Fibroblast of mammary gland (primary cell): Measurements from ENCODE around the gene SLC2A1.

Experiments
- DNase-seq: peaks from one replicate; pipeline ENCODE4 v3.0.0-alpha.2; 2010; ENCODE audit warnings: low read depth
- H3K4me3 ChIP-seq: 2 replicates; pipeline ENCODE4 v1.5.1; 2011; ENCODE audit warnings: low read depth, mild to moderate bottlenecking, low read length, moderate library complexity; ENCODE audit not compliant: control insufficient read depth
- CTCF ChIP-seq: conservative IDR thresholded peaks from 2 replicates; pipeline ENCODE4 v1.5.1; 2011; ENCODE audit warnings: low read depth, low read length, inconsistent platforms; ENCODE audit not compliant: control insufficient read depth, insufficient read depth

SLC2A1 gene

GRCh38 chr1:42975561-42976225 is 17.0 kb upstream of the SLC2A1 start:
- no peak for DNase-seq
- TF ChIP-seq CTCF, result no peak
- H3K4me3 ChIP-seq, result no peak overlapping the region

- peak; percentile 31 for DNase-seq
- TF ChIP-seq CTCF, result no peak
- H3K4me3 ChIP-seq, result no peak overlapping the region
These were observed 16.2 kb upstream of the SLC2A1 start for GRCh38 chr1:42974767-42975437.

DNA sequence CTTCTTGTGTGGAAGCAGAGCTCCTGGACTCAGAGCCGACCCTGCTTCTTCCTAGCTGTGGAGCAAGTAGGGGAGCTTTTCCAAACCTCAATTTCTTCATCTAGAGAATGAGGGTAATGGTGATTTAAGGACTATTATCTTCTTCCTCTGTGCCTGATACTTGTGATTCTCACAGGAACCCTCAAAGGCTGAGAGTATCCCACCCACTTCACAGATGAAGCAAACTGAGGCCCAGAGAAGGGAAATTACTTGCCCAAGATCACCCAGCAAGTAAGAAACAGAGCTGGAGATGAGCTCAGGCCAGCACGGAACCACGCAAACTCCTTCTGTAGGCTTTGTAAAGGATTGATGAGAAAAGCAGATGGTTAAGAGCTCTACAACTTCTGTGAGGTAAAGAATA is 15.1 kb upstream of the SLC2A1 start:
- DNase-seq, result no peak
- TF ChIP-seq CTCF, result no peak
- H3K4me3 ChIP-seq, result no peak overlapping the region

DNA sequence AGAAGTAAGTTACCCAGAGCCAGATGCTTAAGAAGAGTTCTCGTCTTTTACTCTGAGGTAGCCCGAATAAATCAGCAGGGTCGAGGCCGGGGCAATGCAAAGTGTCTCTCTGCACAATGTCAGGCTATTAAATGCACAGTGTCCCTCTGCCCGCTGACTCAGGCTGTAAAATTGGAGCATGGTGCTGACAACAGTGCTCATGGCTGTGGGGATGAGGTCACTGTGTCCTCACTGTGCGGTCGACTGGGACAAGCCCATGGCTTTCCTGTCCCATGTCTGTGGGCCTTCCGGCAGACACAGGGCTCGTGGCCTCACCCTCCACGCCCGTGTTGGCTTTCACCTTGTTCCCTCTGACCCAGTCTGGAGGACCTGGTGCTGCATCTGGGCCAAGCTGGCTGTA is 14.6 kb upstream of the SLC2A1 start:
- no peak for DNase-seq
- TF ChIP-seq CTCF, result no peak
- no peak overlapping the region for H3K4me3 ChIP-seq

- DNase-seq, result peak; percentile 88
- TF ChIP-seq CTCF, result no peak
- no peak overlapping the region for H3K4me3 ChIP-seq
These were observed 13.2 kb upstream of the SLC2A1 start for GRCh38 chr1:42971841-42972291.

DNA sequence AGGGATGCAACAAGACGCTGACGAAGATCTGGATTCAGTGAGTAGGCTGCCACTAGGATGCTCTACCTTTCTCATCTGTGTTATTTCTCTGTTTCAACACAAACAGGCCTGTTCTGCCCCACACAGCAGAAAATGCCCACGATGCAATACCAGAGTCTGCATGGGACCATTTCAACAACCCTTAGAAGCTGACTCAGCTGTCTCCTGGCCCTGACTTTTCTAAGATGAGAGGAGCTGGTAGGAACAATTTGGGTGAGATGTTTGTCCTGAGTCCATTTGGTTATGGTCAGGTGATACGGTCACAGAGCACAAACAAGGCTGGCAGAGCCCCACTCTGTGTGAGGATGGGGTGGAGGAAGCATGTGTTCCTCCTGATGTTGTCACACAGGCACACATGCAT is 11.5 kb upstream of the SLC2A1 start:
- no peak for DNase-seq
- no peak overlapping the region for H3K4me3 ChIP-seq
- no peak for TF ChIP-seq CTCF

GRCh38 chr1:42968654-42969053 is 10.0 kb upstream of the SLC2A1 start:
- TF ChIP-seq CTCF, result no peak
- DNase-seq, result no peak
- no peak overlapping the region for H3K4me3 ChIP-seq
